Dedifferentiated amniotic fluid mesenchymal stem cell (primary cell): Measurements from ENCODE around the gene AP3D1.
A peak's percentile ranks its signal among the peaks of the same experiment; 100 is the strongest.
"Not testable (repeated sequence)": the region's sequence is repeated elsewhere in the genome, so short reads cannot be mapped to it uniquely, and the experiment has no call there.

Experiments used
- DNase-seq: peaks from one replicate; pipeline ENCODE4 v3.0.0-alpha.2; 2016; ENCODE audit errors: extremely low spot score

The AP3D1 gene

DNA sequence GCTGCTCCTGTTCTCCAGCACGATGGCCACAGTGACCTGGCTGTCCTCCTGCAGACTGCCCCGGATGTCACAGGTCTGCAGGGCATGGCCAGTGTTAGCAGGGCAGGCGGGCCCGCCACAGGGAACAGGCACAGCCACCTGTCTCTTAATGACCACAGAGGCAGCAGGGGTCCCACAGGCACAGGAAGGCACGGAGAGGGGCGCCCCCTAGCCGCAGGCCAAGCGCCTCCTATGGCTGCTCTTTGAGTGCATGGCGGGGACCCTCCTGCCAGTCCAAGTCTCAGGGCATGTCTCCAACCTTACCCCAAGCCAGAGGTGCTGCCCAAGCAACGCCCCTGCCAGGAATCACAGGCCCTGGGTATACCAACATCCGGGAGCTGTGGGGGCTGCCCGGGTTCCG, 40.5 kb downstream of the AP3D1 start:
- no peak for DNase-seq

GRCh38 chr19:2109046-2109864, 42.1 kb downstream of the AP3D1 start:
- no peak for DNase-seq

GRCh38 chr19:2108251-2109016, 42.9 kb downstream of the AP3D1 start:
- no peak for DNase-seq

DNA sequence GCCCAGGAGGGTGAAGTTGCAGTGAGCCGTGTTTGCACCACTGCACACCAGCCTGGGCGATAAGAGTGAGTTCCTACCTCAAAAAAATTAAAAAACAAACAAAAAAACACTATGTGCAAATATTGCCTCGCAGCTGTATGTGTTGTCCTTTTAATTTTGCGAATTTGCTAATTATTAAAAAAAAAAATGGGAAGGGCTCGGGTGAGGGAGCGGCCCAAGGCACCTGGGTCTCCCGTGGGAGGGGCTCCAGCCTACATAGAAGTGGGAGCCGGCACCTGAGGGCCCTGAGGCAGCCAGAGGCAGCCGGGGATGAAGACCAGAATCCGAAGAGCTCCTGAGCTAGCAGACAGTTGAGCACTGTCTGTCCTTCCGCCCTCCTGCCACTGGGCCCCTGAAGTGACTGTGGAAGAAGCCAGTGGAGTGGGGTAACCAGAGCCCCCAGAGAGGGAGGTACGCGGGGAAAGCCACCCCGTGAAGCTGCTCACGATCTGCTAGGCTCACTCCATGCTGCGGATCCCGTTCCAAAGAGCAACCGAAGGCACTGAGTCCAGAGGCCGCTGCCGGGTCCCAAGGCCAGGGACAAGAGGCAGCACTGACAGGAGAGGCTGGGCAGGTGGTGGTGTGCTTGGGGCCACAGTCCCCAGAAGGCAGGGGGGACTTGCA, 48.2 kb downstream of the AP3D1 start:
- no peak for DNase-seq

DNA sequence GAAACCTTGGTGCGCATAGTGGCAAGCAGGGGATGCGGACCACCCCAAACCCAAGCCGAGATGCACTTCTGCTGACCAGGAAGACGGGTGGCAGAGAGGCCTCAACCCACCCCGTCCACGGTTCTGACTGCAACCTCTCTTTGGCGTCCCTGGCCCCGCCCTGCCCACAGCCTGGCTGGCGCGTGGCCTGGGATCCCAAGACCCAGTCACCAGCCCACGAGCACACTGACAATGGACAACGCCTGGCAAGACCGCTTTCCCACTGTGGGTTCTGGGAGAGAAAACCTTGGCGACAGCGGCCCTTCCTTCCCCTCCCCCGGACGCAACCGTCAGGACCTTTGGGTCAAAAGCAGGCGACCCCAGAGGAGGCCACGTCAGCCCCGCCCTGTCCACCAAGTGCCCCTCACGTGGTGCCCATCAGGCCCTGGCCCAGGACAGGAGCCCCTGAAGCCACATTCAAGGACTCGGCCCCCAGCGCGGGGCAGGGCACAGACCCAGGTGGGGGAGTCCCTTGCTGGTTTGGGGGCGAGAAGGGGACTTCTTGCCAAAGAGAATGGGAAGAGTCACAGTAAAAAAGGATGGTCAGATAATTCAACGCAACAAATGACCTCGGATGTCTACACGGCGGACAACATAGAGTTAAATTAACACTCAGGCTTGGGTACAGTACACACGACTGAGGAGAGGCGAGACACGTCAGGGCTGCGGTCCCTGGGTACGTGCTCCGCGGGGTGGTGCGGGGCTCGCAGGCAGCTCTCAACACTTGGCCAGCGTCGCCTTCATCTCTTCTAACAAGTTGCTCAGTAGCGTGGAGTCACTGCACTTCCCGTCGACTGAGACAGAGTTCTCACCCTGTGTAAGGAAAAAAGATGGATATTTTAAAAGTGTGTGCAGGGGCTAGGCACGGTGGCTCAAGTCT, 49.7 kb downstream of the AP3D1 start:
- DNase-seq, result no peak

- no peak for DNase-seq
These were observed 50.7 kb downstream of the AP3D1 start for GRCh38 chr19:2100719-2101061.

DNA sequence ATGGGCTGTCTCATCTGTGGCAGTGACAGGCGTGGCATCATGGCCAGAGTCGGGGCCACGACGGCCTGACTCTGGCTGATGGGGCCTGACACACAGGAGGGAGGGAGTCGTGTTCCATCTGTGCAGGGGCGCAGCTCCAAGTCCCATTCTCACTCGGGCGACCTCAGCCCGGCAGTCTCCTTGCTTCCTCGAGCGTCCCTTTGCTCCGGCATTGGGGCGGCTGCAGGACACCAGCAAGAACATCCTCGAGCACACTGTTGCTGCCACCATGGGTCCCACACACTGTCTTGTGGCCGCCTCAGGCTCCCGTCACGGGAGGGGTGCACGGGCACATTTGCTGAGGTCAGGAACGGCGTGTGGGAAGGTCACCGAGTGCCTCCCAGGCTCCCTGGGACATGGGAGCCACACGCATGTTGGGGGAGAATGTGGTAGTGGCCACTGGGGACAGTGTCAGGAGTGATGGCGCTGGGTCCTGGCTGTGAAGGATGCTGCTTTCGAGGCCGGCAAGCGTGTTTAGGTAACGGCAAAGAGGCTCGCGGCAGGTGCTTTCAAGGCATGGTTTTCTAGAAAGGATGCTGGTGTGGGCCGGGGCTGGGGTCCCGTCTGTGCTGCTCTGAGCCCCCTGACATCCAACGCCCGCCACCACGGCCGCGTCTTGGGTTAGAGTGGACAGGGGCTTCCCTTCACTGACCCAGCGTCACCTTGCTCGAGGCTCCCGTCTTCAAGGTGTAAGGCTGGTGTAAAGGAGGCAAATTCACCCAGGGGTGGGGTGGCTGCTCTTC, 51.2 kb downstream of the AP3D1 start:
- no peak for DNase-seq

DNA sequence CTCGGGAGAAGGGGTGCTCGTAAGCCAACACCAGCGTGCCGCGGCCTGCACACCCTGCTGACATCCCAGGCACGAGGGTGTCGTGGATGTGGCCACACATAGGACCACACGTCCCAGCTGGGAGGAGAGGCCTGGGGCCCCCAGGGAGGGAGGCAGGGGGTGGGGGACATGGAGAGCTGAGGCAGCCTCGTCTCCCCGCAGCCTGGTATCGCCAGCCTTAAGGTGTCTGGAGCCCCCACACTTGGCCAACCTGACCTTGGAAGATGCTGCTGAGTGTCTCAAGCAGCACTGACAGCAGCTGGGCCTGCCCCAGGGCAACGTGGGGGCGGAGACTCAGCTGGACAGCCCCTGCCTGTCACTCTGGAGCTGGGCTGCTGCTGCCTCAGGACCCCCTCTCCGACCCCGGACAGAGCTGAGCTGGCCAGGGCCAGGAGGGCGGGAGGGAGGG, 52.3 kb downstream of the AP3D1 start:
- no peak for DNase-seq

GRCh38 chr19:2097886-2098327, 53.5 kb downstream of the AP3D1 start:
- DNase-seq, result no peak

- no peak for DNase-seq
These were observed 54.0 kb downstream of the AP3D1 start for GRCh38 chr19:2097203-2097885.

- peak; percentile 94 for DNase-seq
These were observed 54.7 kb downstream of the AP3D1 start, which contains the start of gene IZUMO4 for GRCh38 chr19:2096480-2097202. IZUMO4 (plus strand) TSS chr19:2096915; CDS start chr19:2096946, 31 bp downstream.

- peak; percentile 72 for DNase-seq
These were observed 55.3 kb downstream of the AP3D1 start, which contains the start of gene MOB3A for GRCh38 chr19:2096034-2096479. MOB3A (minus strand) TSS chr19:2096326; CDS start chr19:2078560, 17,766 bp downstream.

DNA sequence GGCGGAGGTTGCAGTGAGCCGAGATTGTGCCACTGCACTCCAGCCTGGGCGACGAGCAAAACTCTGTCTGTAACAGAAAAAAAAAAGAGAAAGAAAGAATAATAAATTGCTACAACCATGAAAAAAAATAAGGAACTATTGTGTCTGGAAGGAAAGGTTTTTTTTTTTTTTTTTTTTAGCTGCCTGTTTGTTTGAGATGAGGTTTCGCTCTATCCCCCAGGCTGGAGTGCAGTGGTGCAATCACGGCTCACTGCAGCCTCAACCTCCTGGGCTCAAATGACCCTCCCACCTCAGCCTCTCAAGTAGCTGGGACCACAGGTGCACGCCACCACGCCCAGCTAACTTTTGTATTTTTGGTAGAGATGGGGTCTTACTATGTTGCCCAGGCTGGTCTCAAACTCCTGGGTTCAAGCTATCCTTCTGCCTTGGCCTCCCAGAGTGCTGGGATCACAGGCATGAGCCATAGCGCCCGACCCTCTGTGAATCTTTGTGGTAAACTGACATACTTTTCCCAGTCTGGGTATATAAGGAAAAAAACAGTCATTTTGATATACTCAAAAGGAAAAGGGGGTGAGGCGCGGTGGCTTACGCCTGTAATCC, 59.3 kb downstream of the AP3D1 start:
- DNase-seq, result not testable (repeated sequence)

- DNase-seq, result no peak
These were observed 61.7 kb downstream of the AP3D1 start for GRCh38 chr19:2089727-2090053.

GRCh38 chr19:2089001-2089711, 62.2 kb downstream of the AP3D1 start:
- no peak for DNase-seq

- no peak for DNase-seq
These were observed 63.7 kb downstream of the AP3D1 start for GRCh38 chr19:2087621-2088100.

- not testable (repeated sequence) for DNase-seq
These were observed 64.4 kb downstream of the AP3D1 start for GRCh38 chr19:2086695-2087620.
